GM13976 (cell line): Measurements from ENCODE around the gene VOPP1.

Experiments
- DNase-seq: peaks from one replicate; pipeline ENCODE4 v3.0.0; 2012; ENCODE audit warnings: low spot score
- in situ Hi-C: fragments of 300-500 bp; cut with MboI; formaldehyde crosslinking; loops from one replicate; pipeline ENCODE4 v1.12.0; 2022; ENCODE audit warnings: low sequenced_read_pairs, mixed read lengths, inconsistent platforms; ENCODE audit not compliant: unreplicated experiment
- TF ChIP-seq, protein P1 (sequence below): IDR thresholded peaks from 2 replicates; pipeline ENCODE4 v1.5.1; 2012; ENCODE audit warnings: borderline replicate concordance, mild to moderate bottlenecking; ENCODE audit not compliant: insufficient read depth; ENCODE audit errors: extremely low read depth, missing control alignments, control extremely low read depth

Gene VOPP1

DNA sequence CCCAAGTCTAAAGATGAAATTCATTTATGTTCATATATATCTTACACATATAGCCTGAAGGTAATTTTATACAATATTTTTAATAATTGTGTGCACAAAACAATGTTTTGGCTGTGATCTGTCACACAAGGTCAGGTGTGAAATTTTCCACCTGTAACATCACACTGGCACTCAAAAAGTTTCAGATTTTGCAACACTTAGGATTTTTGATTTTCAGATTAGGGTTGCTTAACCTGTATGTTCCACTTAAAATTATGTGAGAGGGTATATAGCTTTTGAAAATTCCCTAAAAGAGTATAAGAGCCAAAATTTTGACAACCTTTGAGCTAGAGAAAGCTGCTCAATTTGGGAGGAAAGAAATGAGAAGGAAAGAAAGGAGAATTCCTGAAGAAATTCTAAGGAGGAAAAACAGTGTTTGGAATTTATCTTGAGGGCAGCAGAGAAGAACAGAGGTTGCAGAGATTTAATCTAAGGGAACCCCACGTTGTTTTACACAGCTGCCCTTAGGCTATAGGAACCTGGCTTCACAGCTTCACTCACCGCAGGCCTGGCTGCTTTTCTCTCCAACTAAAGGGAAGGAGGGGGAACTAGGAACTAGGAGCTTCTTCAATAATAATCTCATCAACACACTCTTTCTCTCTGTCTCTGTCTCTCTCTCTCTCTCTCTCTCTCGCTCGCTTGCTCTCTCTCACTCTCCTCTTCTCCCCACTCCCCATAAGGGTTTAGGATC is 8.5 kb downstream of the VOPP1 start:
- TF ChIP-seq, protein P1, sequence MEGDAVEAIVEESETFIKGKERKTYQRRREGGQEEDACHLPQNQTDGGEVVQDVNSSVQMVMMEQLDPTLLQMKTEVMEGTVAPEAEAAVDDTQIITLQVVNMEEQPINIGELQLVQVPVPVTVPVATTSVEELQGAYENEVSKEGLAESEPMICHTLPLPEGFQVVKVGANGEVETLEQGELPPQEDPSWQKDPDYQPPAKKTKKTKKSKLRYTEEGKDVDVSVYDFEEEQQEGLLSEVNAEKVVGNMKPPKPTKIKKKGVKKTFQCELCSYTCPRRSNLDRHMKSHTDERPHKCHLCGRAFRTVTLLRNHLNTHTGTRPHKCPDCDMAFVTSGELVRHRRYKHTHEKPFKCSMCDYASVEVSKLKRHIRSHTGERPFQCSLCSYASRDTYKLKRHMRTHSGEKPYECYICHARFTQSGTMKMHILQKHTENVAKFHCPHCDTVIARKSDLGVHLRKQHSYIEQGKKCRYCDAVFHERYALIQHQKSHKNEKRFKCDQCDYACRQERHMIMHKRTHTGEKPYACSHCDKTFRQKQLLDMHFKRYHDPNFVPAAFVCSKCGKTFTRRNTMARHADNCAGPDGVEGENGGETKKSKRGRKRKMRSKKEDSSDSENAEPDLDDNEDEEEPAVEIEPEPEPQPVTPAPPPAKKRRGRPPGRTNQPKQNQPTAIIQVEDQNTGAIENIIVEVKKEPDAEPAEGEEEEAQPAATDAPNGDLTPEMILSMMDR, result no peak
- in situ Hi-C loops, result no loop called here
- no peak for DNase-seq

DNA sequence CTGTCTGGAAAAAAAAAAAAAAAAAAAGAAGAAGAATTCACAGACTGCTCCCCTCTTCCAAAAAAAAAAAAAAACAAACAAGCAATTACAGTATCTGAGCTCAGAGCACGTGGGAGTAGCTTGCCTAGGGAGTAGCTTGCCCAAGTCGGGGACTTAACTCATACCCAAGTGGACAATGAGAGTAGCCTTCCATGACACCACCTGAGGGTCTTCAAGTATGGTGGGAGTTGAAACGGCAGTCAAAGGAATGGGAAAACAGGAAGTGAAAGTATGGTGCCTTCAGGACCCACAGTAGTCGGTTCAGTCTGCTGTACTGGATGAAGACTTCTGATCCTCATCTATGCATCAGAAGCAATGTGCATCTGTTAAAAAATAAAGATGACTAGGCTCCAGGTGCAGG is 10.6 kb downstream of the VOPP1 start:
- TF ChIP-seq, protein P1, result no peak
- in situ Hi-C loops, result no loop called here
- no peak for DNase-seq

DNA sequence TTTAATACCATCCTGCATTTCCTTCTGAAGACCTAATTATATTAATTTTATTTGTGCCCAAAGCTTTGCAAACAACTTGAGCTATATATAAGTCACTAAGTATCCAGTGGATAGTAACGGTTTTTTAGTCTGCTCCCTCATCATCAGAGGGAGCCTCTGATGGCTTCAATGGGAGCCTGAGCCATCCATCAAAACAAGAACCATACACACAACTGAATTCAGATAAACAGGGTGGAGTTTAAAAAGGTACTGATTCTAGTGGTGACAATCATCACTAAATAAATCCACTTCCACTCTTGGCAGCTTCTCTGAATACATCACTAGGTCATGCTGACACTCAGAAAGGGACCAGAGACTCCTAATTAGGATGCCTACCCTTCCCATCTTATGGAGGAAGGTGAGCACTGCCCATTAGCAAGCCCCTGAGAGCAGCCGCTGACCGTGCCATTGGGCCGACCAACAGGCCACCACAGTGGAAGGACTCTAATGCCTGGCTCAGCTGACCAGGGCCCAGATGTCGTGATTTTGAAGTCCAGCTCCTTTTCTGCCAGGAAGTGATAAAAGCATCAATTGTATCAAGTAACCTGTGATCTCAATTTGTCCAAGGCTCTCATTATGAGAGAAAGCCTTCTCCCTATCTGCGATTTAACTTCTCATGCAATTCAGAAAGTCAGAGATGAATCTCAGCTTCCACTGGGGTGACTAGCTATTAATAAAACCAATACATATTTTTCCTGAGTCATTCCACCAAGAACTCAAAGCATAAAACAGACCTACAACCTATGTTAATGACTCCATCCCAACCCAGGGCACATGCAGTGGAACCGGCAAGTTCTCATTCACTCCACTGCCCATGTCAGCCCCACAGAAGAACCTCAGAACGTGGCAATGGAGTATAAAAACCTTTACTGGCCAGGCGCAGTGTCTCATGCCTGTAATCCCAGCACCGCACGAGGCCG is 13.1 kb downstream of the VOPP1 start:
- TF ChIP-seq, protein P1, result no peak
- in situ Hi-C loops, result no loop called here

DNA sequence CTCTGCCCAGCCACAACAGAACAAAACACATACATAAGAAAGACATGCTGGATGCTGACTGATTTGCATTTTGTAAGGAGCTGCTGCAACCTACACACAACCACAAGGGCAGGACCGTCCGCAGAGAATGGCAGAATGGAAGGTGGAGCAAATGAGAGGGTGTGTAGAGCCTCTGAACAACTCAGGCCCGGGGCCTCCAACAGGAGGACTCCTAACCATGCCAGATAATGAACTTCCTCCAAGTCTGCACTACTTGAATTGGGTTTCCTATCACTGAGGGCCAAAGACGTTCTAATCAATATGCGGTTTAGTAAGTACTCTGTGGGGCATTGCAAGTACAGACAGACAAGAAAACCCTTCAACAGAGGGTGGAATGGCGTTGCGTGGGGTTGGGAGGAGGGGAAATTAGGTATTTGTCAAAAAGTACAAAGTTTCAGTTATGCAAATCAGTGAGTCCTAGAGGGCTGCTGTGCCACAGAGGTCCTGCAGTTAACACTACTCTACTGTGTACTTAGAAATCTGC is 14.6 kb downstream of the VOPP1 start:
- in situ Hi-C loops, result no loop called here
- DNase-seq, result peak; percentile 75
- TF ChIP-seq, protein P1, result no peak

More for the DNA sequence above, 13.1 kb downstream of the VOPP1 start:
- DNase-seq, result no peak

DNA sequence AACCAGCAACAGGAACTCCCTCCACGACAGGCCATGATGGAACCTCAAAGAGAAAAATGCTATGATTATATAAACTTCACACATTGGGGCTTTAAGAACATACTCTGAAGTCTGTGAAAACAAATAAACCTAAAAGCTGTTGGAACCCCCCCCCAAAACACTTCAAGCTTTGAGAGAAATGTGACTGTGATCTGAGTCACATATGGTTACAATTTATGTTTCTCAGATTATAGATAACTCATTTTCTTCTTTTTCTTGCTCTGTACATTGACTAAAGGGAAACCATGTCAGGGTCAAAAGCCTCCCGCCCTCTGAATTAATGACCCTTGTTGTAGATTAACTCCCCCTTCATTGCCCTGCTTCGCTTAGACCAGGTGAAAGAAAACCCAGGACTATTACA is 15.8 kb downstream of the VOPP1 start:
- DNase-seq, result no peak
- TF ChIP-seq, protein P1, result no peak
- in situ Hi-C loops, result no loop called here

DNA sequence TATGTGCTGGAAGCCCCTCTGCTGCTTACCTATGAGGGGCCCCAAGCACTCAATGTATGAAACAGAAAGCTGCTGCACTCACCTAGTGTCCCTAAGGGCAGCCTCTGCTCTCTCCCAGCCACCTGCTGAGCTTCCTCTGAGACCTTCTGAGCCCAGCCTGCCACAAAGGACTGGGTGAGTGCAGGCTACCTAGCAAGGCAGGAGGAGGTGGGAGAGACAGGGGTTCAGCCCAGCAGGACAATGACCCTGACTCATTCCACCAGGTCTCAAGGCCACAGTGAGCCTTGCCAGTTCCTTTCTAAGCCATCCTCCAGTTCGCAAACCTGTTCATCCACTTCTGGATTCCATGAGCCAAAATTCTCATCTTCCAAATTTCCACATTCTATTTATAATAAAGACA is 16.3 kb downstream of the VOPP1 start:
- DNase-seq, result no peak
- TF ChIP-seq, protein P1, result no peak
- in situ Hi-C loops, result no loop called here
